Measurements from ENCODE around the gene PRRG2.

DNA sequence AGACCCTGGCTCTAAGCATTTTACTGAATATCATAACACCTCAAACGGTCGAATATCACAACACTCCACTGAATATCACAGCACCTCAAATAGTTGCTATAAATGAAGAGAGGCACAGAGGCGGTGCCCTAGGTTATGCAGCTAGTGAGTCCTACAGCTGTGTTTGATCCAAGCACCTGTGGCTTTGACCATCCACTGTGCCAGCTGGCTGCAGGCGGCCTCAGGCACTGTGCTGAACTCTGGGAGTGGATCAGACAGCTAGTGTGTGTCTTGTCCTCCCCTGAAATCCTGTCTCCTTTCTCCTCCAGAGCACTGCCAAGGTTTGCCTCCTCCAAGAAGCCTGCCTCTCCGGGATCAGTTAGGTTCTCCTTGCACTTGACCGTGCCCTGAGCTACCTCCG lies 8.1 kb upstream of the PRRG2 start:
- TF ChIP-seq, protein P1, sequence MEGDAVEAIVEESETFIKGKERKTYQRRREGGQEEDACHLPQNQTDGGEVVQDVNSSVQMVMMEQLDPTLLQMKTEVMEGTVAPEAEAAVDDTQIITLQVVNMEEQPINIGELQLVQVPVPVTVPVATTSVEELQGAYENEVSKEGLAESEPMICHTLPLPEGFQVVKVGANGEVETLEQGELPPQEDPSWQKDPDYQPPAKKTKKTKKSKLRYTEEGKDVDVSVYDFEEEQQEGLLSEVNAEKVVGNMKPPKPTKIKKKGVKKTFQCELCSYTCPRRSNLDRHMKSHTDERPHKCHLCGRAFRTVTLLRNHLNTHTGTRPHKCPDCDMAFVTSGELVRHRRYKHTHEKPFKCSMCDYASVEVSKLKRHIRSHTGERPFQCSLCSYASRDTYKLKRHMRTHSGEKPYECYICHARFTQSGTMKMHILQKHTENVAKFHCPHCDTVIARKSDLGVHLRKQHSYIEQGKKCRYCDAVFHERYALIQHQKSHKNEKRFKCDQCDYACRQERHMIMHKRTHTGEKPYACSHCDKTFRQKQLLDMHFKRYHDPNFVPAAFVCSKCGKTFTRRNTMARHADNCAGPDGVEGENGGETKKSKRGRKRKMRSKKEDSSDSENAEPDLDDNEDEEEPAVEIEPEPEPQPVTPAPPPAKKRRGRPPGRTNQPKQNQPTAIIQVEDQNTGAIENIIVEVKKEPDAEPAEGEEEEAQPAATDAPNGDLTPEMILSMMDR (IDR thresholded peaks at IDR 0.05) = no peak
- no peak for TF ChIP-seq POLR2A (IDR thresholded peaks at IDR 0.05)
